Kidney (tissue), 14 donors: ENCODE results near the gene CALHM2. TPM values are rescaled to one million over a fixed set of nuclear protein-coding genes. Genes with fewer than 3 reads are reported as not detected.
A peak's percentile ranks its signal among the peaks of the same experiment; 100 is the strongest.
"Not testable (repeated sequence)": the region's sequence is repeated elsewhere in the genome, so short reads cannot be mapped to it uniquely, and the experiment has no call there.

Source experiments
- DNase-seq, 5 donors: peaks; one replicate each; pipeline ENCODE4 v3.0.0-alpha.2; 2013 to 2020
- FAIRE-seq: peaks from 2 replicates; lab custom pipeline; 2012; peaks lifted over from hg19 to GRCh38; lab: Jason Lieb, UNC
- H3K27ac ChIP-seq, 2 donors: one replicate each; pipeline ENCODE4 v1.7.0; 2013; ENCODE audit warnings: low read depth in 2 of 2, low read length in 2 of 2, inconsistent platforms in 1 of 2
- H3K27me3 ChIP-seq: one replicate; pipeline ENCODE4 v1.7.1; 2013; ENCODE audit warnings: low read length, inconsistent platforms; ENCODE audit not compliant: control insufficient read depth, insufficient read depth
- H3K36me3 ChIP-seq, 3 donors: one replicate each; pipeline versions ENCODE4 v1.7.0 to v1.7.1; 2013; ENCODE audit warnings: low read length in 3 of 3, control low read depth in 1 of 3, inconsistent platforms in 1 of 3; ENCODE audit not compliant: insufficient read depth in 3 of 3, control insufficient read depth in 2 of 3
- H3K4me1 ChIP-seq, 3 donors: one replicate each; pipeline versions ENCODE4 v1.7.0 to v1.7.1; 2013; ENCODE audit warnings: low read length in 3 of 3, inconsistent platforms in 1 of 3, low read depth in 1 of 3; ENCODE audit not compliant: control insufficient read depth in 2 of 3, insufficient read depth in 2 of 3
- H3K4me3 ChIP-seq, 3 donors: one replicate each; pipeline versions ENCODE4 v1.7.0 to v1.8.1; 2013; ENCODE audit warnings: low read length in 3 of 3, control low read depth in 1 of 3, inconsistent platforms in 1 of 3
- H3K9ac ChIP-seq, 3 donors: one replicate each; pipeline versions ENCODE4 v1.7.0 to v1.7.1; 2013; ENCODE audit warnings: low read length in 3 of 3, control low read depth in 1 of 3, inconsistent platforms in 1 of 3
- H3K9me3 ChIP-seq, 3 donors: one replicate each; pipeline versions ENCODE4 v1.7.0 to v1.7.1; 2013; ENCODE audit warnings: low read length in 3 of 3, control low read depth in 1 of 3, inconsistent platforms in 1 of 3; ENCODE audit not compliant: control insufficient read depth in 2 of 3, insufficient read depth in 1 of 3
- intact Hi-C: fragments of 100-400 bp; cut with DNase I; formaldehyde crosslinking; loops from one replicate; pipeline ENCODE4 v1.11.1; 2022
- polyA plus RNA-seq: library from polyadenylated mRNA; stranded (reverse); fragments of 350-450 nt; fragmentation: Illumina TruSeq; extraction: RNeasy Lipid Tissue Mini Kit (QIAGEN cat#74804); gene quantifications from one replicate; pipeline ENCODE4 v1.2.3, GENCODE V29; 2014; ENCODE audit warnings: low read depth, low replicate concordance; ENCODE audit not compliant: insufficient read depth
- total RNA-seq: library from RNA; stranded (reverse); fragmentation: NEBNext Ultra II Directional; extraction: Animal tissue kit (Norgen Biotek cat#: 25700); gene quantifications from one replicate; pipeline ENCODE4 v1.2.1, GENCODE V29; 2021
- TF ChIP-seq, protein P1 (sequence below): IDR thresholded peaks from 3 replicates; pipeline ENCODE4 v1.5.1; 2012; ENCODE audit warnings: mild to moderate bottlenecking, moderate library complexity, borderline replicate concordance; ENCODE audit not compliant: insufficient read depth; ENCODE audit errors: extremely low read depth
- donor health status: control.
- donor health status: control.
- donor health status: control.
- donor health status: control.
- donor health status: control.
- donor health status: DM: yes; HTN: yes; CAD: no.
- donor health status: Normal renal cell carcinoma (clear cell type).

CALHM2 gene
- total and polyA plus RNA-seq, 2 donors from 2014 or later, result 8.0 to 26.0 TPM

DNA sequence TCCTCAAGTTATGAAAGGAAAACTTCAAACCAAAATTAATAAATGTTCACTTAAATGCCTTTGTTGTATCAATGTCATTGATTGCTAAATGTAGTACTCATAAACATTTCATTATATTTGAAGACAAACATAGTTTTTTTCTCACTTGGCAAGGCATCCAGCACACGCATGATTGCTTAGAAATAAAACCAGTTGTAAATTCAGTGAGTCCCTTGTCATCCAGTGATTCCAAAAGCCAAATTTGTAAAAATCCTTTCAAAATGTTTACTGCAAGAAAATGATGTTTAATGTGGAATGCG is 35.2 kb upstream of the CALHM2 start:
- TF ChIP-seq, protein P1, sequence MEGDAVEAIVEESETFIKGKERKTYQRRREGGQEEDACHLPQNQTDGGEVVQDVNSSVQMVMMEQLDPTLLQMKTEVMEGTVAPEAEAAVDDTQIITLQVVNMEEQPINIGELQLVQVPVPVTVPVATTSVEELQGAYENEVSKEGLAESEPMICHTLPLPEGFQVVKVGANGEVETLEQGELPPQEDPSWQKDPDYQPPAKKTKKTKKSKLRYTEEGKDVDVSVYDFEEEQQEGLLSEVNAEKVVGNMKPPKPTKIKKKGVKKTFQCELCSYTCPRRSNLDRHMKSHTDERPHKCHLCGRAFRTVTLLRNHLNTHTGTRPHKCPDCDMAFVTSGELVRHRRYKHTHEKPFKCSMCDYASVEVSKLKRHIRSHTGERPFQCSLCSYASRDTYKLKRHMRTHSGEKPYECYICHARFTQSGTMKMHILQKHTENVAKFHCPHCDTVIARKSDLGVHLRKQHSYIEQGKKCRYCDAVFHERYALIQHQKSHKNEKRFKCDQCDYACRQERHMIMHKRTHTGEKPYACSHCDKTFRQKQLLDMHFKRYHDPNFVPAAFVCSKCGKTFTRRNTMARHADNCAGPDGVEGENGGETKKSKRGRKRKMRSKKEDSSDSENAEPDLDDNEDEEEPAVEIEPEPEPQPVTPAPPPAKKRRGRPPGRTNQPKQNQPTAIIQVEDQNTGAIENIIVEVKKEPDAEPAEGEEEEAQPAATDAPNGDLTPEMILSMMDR, result no peak
- H3K4me3 ChIP-seq, result no peak overlapping the region
- H3K27ac ChIP-seq, result no peak overlapping the region
- intact Hi-C loops, result loop anchor here (5.0 kb wide), 1 partner anchor 70 kb away; no protein-coding TSS in a partner anchor
- no peak for DNase-seq
- H3K9ac ChIP-seq, result no peak overlapping the region
- no peaks in the 10 kb centered on the region for H3K36me3 ChIP-seq
- H3K9me3 ChIP-seq, result no peaks in the 10 kb centered on the region
- peaks cover 0 to 2% (median 0%) of the 10 kb centered on the region in 3 donors for H3K4me1 ChIP-seq
- H3K27me3 ChIP-seq, result no peaks in the 10 kb centered on the region
- no peak for FAIRE-seq

DNA sequence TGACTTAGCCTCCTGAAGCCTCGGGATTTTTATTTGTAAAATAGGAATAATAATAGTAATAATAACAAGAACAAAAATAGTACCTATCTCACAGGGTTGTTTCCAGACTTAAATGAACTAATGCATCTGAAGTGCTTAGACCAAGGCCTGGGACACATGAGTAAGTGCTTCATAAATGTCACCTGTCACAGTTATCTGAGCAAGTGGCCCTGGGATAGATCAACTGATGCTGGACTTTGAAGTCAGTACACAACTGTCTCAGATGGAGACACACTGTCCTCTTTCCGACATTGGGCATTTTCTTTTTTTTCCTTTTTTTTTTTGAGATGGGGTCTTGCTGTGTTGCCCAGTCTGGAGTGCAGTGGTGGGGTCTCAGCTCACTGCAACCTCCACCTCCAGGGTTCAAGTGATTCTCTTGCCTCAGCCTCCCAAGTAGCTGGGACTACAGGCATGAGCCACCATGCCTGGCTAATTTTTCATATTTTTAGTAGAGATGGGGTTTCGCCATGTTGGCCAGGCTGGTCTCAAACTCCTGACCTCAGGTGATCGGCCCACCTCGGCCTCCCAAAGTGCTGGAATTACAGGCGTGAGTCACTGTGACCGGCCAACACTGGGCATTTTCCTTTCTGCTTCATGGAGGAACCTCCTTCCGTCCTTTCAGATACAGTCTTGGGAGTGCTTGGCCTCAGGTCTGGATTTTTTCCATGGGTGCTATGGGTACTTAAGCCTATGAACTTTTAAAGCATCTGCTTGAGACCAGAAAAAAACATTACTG is 34.7 kb upstream of the CALHM2 start:
- not testable (repeated sequence) for H3K27ac ChIP-seq, H3K9me3 ChIP-seq, H3K27me3 ChIP-seq, DNase-seq, H3K36me3 ChIP-seq, H3K4me3 ChIP-seq, H3K9ac ChIP-seq, H3K4me1 ChIP-seq, FAIRE-seq
- intact Hi-C loops, result loop anchor here (5.0 kb wide), 1 partner anchor 70 kb away; no protein-coding TSS in a partner anchor

DNA sequence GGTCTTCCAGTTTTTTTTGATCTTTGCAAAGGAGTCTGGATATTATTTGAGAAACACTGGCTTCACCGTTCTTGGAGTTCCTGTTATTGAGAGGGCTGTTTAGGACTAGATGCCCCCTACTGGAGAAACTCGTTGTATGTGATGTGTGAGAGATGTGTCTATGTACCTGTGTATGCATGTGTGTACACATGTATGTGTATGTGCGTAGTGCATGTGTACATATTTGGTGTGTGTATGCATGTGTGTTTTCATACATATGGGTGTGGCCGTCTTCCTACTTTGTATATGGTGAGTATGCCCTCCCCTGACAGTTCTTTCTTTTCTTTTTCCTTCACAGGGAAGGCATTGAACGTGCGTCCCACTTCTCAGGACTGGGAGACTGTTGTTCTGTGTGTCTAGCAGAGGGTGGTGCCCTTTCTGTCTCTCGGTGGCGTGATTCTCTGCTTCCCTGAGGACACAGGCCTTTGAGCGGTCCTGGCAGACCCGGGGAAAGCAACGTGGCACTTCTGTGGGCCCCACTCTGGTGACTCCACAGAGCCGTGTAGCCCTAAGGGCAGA is 29.9 kb upstream of the CALHM2 start:
- FAIRE-seq (peak; percentile 33), DNase-seq (peak in 2 of 5 donors; percentile 64 to 69)
- Histone ChIP-seq H3K4me1 (no peaks in the 10 kb centered on the region), H3K27ac (no peak overlapping the region), H3K4me3 (no peak overlapping the region), H3K9ac (no peak overlapping the region), H3K27me3 (no peaks in the 10 kb centered on the region), H3K9me3 (no peaks in the 10 kb centered on the region), H3K36me3 (no peaks in the 10 kb centered on the region)
- TF ChIP-seq, protein P1, result peak; percentile 27
- intact Hi-C loops, result no loop called here

DNA sequence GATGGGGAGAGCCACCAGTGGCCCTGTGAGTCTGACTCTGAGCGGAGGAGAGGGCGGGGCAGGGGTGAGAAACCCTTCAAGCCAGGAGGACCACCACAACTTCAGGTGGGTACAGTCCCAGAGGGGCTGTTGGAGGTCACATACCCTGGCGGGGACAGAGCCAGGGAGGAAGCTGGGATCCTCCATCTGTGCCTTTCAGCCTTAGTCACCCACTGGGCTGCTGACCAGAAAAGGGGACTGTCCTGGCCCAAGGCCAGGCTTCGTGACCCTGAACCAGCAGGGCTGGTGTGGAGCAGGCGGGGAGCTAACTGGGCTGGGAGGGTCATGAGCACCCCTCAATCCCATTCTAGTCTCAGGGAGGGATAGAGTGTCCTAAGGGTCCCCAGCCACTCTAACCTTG is 28.4 kb upstream of the CALHM2 start:
- DNase-seq (no peak), FAIRE-seq (no peak)
- no peaks in the 10 kb centered on the region for H3K27me3 ChIP-seq
- H3K9me3 ChIP-seq, result no peaks in the 10 kb centered on the region
- TF ChIP-seq, protein P1, result no peak
- no peak overlapping the region for H3K4me3 ChIP-seq
- no peaks in the 10 kb centered on the region for H3K4me1 ChIP-seq
- no peak overlapping the region for H3K9ac ChIP-seq
- intact Hi-C loops, result no loop called here
- no peak overlapping the region for H3K27ac ChIP-seq
- no peaks in the 10 kb centered on the region for H3K36me3 ChIP-seq
